C4-2B (cell line): Measurements from ENCODE around the gene ECPAS.

Experiments used
- H3K27ac ChIP-seq: fragments of 450-650 bp; 2 replicates; pipeline ENCODE4 v1.5.1; 2017
- CTCF ChIP-seq: fragments of 450-650 bp; conservative IDR thresholded peaks from 2 replicates; pipeline ENCODE4 v1.5.1; 2017; ENCODE audit warnings: mild to moderate bottlenecking
- ZFX ChIP-seq: fragments of 450-650 bp; IDR thresholded peaks from 2 replicates; pipeline ENCODE4 v1.6.1; 2017

ECPAS gene

DNA sequence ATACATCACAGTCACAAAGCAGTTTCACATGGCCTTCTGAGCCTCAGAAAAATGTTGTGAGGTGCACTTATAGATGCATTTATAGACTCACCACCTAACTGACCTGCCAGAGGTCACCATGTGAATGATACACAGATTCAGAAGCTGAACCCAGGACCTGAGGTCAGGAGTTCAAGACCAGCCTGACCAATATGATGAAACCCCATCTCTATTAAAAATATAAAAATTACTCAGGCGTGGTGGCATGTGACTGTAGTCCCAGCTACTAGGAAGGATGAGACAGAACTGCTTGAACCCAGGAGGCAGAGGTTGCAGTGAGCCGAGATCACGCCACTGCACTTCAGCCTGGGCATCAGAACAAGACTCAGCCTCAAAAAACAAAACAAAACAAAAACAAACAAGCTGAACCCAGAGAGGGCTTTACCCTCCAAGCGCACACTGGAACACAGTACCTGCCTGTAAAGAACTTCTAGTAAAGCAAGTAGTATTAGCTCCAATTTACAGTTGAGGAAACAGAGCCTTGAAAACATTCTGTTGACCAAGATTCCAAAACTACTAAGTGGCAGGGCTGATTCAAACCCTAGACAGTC, 16.3 kb downstream of the ECPAS start:
- TF ChIP-seq ZFX (no peak), CTCF (no peak)
- no peak overlapping the region; the same call in 1 of the 2 replicates for H3K27ac ChIP-seq

DNA sequence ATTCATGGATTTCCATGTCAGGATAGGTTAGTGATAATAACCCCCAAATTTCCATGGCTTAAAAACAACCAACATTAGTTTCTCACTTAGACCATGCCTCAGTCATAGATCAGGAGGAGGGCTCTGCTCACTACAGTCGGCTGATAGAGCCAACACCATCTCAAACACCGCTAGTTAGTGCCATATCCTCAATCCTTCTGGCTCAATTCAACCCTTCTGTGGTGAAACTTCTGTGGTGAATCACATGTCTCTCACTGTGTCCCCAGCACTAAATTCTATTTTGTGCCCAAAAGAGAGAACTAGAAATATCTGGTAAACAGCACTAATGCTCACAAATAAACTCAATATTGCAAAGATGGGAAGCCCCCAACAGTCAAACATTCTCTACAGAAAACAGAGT, 21.1 kb downstream of the ECPAS start:
- no peak for TF ChIP-seq CTCF
- TF ChIP-seq ZFX, result no peak
- peak overlapping the region; percentile 43 for H3K27ac ChIP-seq

GRCh38 chr9:111458139-111459009, 25.8 kb downstream of the ECPAS start:
- H3K27ac ChIP-seq, result peak overlapping the region; percentile 43; the same call in 1 of the 2 replicates
- no peak for TF ChIP-seq CTCF
- TF ChIP-seq ZFX, result no peak

GRCh38 chr9:111456529-111456928, 27.7 kb downstream of the ECPAS start:
- TF ChIP-seq ZFX (no peak), CTCF (no peak)

DNA sequence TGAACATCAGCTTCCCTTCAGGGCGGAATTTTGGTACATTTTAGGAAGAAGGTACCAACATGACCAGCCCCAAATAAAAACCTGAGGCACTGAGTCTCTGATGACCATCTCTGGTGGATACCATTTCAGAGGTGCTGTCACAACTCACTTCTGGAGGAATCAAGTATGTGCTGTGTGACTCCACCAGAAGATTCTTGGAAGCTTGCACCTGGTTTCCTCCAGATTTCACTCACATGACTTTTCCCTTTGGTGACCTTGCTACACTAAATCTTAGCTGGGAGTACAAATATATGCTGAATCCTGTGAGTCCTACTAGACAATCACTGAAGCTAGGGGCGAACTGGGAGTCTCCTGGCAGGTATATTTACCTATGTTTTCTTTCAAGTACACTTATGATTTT, 28.5 kb downstream of the ECPAS start:
- no peak overlapping the region for H3K27ac ChIP-seq
- TF ChIP-seq CTCF (no peak), ZFX (no peak)

More at GRCh38 chr9:111456529-111456928, 27.7 kb downstream of the ECPAS start:
- H3K27ac ChIP-seq, result peak overlapping the region; percentile 41; the same call in 1 of the 2 replicates

DNA sequence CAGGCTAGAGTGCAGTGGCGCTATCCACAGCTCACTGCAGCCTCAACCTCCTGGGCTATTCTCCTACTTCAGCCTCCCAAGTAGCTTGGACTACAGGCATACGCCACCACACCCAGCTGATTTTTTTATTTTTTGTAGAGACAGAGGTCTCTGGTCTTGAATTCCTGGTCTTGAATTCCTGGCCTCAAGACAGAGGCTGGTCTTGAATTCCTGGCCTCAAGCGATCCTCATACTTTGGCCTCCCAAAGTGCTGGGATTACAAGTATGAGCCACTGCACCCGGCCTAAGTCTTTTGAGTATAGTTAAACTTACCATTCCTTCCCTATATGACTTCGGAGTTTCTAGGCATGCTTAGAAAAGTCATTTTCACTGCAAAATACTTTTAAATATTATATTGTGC, 29.4 kb downstream of the ECPAS start:
- H3K27ac ChIP-seq, result no peak overlapping the region
- TF ChIP-seq ZFX, result no peak
- no peak for TF ChIP-seq CTCF

DNA sequence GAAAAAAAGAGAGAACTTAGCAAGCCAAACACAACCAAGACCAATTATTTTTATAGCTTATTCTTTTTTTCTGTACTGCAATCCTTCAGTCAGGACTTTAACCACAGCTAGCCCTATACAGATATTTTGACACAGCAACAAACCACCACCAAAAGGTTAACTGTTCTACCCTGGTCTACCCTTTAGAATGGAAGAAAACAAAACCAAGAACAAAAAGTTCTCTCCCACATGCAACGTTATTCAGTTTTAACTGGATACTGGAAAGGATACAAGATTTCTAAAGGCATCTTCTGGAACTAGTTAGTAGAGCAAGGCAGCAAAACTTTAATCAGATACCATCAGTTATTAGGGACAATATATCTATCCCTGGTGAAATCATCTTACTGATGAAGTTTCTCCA, 32.6 kb downstream of the ECPAS start:
- TF ChIP-seq CTCF (no peak), ZFX (no peak)
- H3K27ac ChIP-seq, result no peak overlapping the region
